WTC11 (cell line): ENCODE data around the gene MED8. TPM values are rescaled to one million over a fixed set of nuclear protein-coding genes. Genes with fewer than 3 reads are reported as not detected.

Experiments used
- ATAC-seq: fragments of 200-7000 bp; cut with Tn5 transposase; 2 replicates; pipeline ENCODE4 v1.10.0; 2021; ENCODE audit warnings: mild to moderate bottlenecking, moderate library complexity
- CTCF ChIA-PET: fragments of 300-600 bp; sonication (Branson Sonifier 250); formaldehyde crosslinking; loops from one replicate; lab custom pipeline; 2021; ENCODE audit warnings: antibody characterized with exemption; lab: Charles Lee
- POLR2A ChIA-PET: fragments of 350-600 bp; sonication (Branson Sonifier 250); formaldehyde crosslinking; loops from one replicate; lab custom pipeline; 2021; ENCODE audit warnings: antibody characterized with exemption; lab: Charles Lee
- DNase-seq: peaks from one replicate; pipeline ENCODE4 v3.0.0; 2021; ENCODE audit warnings: low spot score
- H3K27ac Mint-ChIP-seq: 2 replicates; pipeline ENCODE4 v1.8.0; 2021; ENCODE audit warnings: mixed read lengths
- H3K27me3 Mint-ChIP-seq: 2 replicates; pipeline ENCODE4 v1.8.0; 2021; ENCODE audit warnings: low read depth, mild to moderate bottlenecking, moderate library complexity, mixed read lengths
- H3K36me3 Mint-ChIP-seq: 2 replicates; pipeline ENCODE4 v1.8.0; 2021; ENCODE audit warnings: mixed read lengths
- H3K4me1 Mint-ChIP-seq: 2 replicates; pipeline ENCODE4 v1.8.0; 2022; ENCODE audit warnings: mixed read lengths
- H3K4me3 Mint-ChIP-seq: 2 replicates; pipeline ENCODE4 v1.8.0; 2021; ENCODE audit warnings: mild to moderate bottlenecking, moderate library complexity, mixed read lengths
- H3K9me3 Mint-ChIP-seq: 2 replicates; pipeline ENCODE4 v1.8.0; 2021; ENCODE audit warnings: mixed read lengths
- AR ChIP-seq: fragments of 250-450 bp; sonication (Bioruptor Pico); IDR thresholded peaks from 2 replicates; pipeline ENCODE4 v1.9.0; 2021; ENCODE audit warnings: mild to moderate bottlenecking
- CBFB ChIP-seq: sonication (generic); formaldehyde crosslinking; IDR thresholded peaks from 2 replicates; pipeline ENCODE4 v1.8.1; 2022; ENCODE audit warnings: mild to moderate bottlenecking, low read depth, missing genetic modification reagents
- CREB1 ChIP-seq: sonication (generic); formaldehyde crosslinking; IDR thresholded peaks from 2 replicates; pipeline ENCODE4 v1.8.0; 2023; ENCODE audit warnings: mild to moderate bottlenecking, missing genetic modification reagents
- CREM ChIP-seq: sonication (generic); formaldehyde crosslinking; IDR thresholded peaks from 2 replicates; pipeline ENCODE4 v1.8.1; 2022; ENCODE audit warnings: mild to moderate bottlenecking, missing genetic modification reagents, moderate library complexity
- E2F4 ChIP-seq: sonication (generic); formaldehyde crosslinking; IDR thresholded peaks from 2 replicates; pipeline ENCODE4 v1.8.1; 2022; ENCODE audit warnings: low read depth, mild to moderate bottlenecking, moderate library complexity, missing genetic modification reagents, borderline replicate concordance
- E2F5 ChIP-seq: sonication (generic); formaldehyde crosslinking; IDR thresholded peaks from 2 replicates; pipeline ENCODE4 v1.8.1; 2022; ENCODE audit warnings: mild to moderate bottlenecking, moderate library complexity, missing genetic modification reagents
- EMX1 ChIP-seq: fragments of 250-450 bp; sonication (Bioruptor Pico); IDR thresholded peaks from 2 replicates; pipeline ENCODE4 v1.8.0; 2021; ENCODE audit warnings: mild to moderate bottlenecking
- ERG ChIP-seq: fragments of 250-450 bp; sonication (Bioruptor Pico); IDR thresholded peaks from 2 replicates; pipeline ENCODE4 v1.8.0; 2021; ENCODE audit warnings: mild to moderate bottlenecking
- GABPB1 ChIP-seq: sonication (generic); formaldehyde crosslinking; IDR thresholded peaks from 2 replicates; pipeline ENCODE4 v1.8.1; 2023; ENCODE audit warnings: mild to moderate bottlenecking, missing genetic modification reagents
- HMGXB4 ChIP-seq: sonication (generic); formaldehyde crosslinking; IDR thresholded peaks from 2 replicates; pipeline ENCODE4 v1.8.1; 2023; ENCODE audit warnings: mild to moderate bottlenecking, moderate library complexity, missing genetic modification reagents
- MAX ChIP-seq: sonication (generic); formaldehyde crosslinking; IDR thresholded peaks from 2 replicates; pipeline ENCODE4 v1.8.0; 2022; ENCODE audit warnings: mild to moderate bottlenecking, missing genetic modification reagents
- NR1H2 ChIP-seq: sonication (generic); formaldehyde crosslinking; IDR thresholded peaks from 2 replicates; pipeline ENCODE4 v1.9.0; 2021; ENCODE audit warnings: mild to moderate bottlenecking, moderate library complexity, missing genetic modification reagents
- PRRX2 ChIP-seq: fragments of 250-450 bp; sonication (Bioruptor Pico); IDR thresholded peaks from 2 replicates; pipeline ENCODE4 v1.8.0; 2021; ENCODE audit warnings: mild to moderate bottlenecking
- RELA ChIP-seq: sonication (generic); formaldehyde crosslinking; IDR thresholded peaks from 2 replicates; pipeline ENCODE4 v1.8.1; 2022; ENCODE audit warnings: missing genetic modification reagents, mild to moderate bottlenecking, borderline replicate concordance
- SMAD3 ChIP-seq: sonication (generic); formaldehyde crosslinking; IDR thresholded peaks from 2 replicates; pipeline ENCODE4 v1.8.0; 2022; ENCODE audit warnings: missing genetic modification reagents, mild to moderate bottlenecking, borderline replicate concordance
- SP1 ChIP-seq: sonication (generic); formaldehyde crosslinking; conservative IDR thresholded peaks from 2 replicates; pipeline ENCODE4 v1.8.1; 2022; ENCODE audit warnings: missing genetic modification reagents
- TEAD4 ChIP-seq: sonication (generic); formaldehyde crosslinking; IDR thresholded peaks from 2 replicates; pipeline ENCODE4 v1.8.0; 2022; ENCODE audit warnings: mild to moderate bottlenecking, missing genetic modification reagents
- TP53 ChIP-seq: sonication (generic); formaldehyde crosslinking; IDR thresholded peaks from 2 replicates; pipeline ENCODE4 v1.8.1; 2023; ENCODE audit warnings: mild to moderate bottlenecking, missing genetic modification reagents
- USF2 ChIP-seq: sonication (generic); formaldehyde crosslinking; IDR thresholded peaks from 2 replicates; pipeline ENCODE4 v1.8.1; 2023; ENCODE audit warnings: mild to moderate bottlenecking, missing genetic modification reagents, moderate library complexity
- ZBTB43 ChIP-seq: sonication (generic); formaldehyde crosslinking; IDR thresholded peaks from 2 replicates; pipeline ENCODE4 v1.8.1; 2023; ENCODE audit warnings: mild to moderate bottlenecking, missing genetic modification reagents
- ZNF219 ChIP-seq: sonication (generic); formaldehyde crosslinking; IDR thresholded peaks from 2 replicates; pipeline ENCODE4 v1.8.0; 2023; ENCODE audit warnings: missing genetic modification reagents, mild to moderate bottlenecking, borderline replicate concordance
- ZNF423 ChIP-seq: fragments of 250-450 bp; sonication (Bioruptor Pico); IDR thresholded peaks from 2 replicates; pipeline ENCODE4 v2.1.2; 2022; ENCODE audit warnings: mild to moderate bottlenecking, moderate library complexity
- ZNF671 ChIP-seq: fragments of 250-450 bp; sonication (Bioruptor Pico); IDR thresholded peaks from 2 replicates; pipeline ENCODE4 v1.8.0; 2021; ENCODE audit warnings: mild to moderate bottlenecking
- total RNA-seq: library from RNA; stranded (reverse); gene quantifications from 3 replicates; pipeline ENCODE4 v1.2.3, GENCODE V29; 2021

MED8 gene
- total RNA-seq, 1 experiment from 2014 or later: 17.7 TPM

GRCh38 chr1:43395523-43395922, 5.9 kb upstream of the MED8 start:
- TF ChIP-seq SP1 (CRISPR knock-in tag): no peak
- no peak for TF ChIP-seq ZBTB43
- no peak for TF ChIP-seq ZNF219 (CRISPR knock-in tag)
- TF ChIP-seq HMGXB4 (CRISPR knock-in tag): no peak
- TF ChIP-seq NR1H2 (CRISPR knock-in tag): no peak
- no peak for TF ChIP-seq TEAD4
- no peak for TF ChIP-seq E2F4 (CRISPR knock-in tag)
- TF ChIP-seq USF2 (CRISPR knock-in tag): no peak
- TF ChIP-seq RELA (CRISPR knock-in tag): no peak
- TF ChIP-seq CREB1: no peak
- TF ChIP-seq, all 79 proteins: peak for 0
- Mint-ChIP-seq H3K4me3 (no peak overlapping the region), H3K9me3 (no peaks in the 10 kb centered on the region), H3K36me3 (no peaks in the 10 kb centered on the region), H3K4me1 (peaks cover 1% of the 10 kb centered on the region), H3K27ac (no peak overlapping the region), H3K27me3 (no peaks in the 10 kb centered on the region)
- CTCF ChIA-PET: no interaction called here
- POLR2A ChIA-PET: no interaction called here
- no peak for ATAC-seq
- DNase-seq: no peak

- Mint-ChIP-seq H3K36me3 (no peaks in the 10 kb centered on the region), H3K4me1 (peaks cover 19% of the 10 kb centered on the region), H3K4me3 (no peak overlapping the region), H3K9me3 (no peaks in the 10 kb centered on the region), H3K27ac (peak overlapping the region; percentile 41; the same call in 1 of the 2 replicates), H3K27me3 (no peaks in the 10 kb centered on the region; the same call in 1 of the 2 replicates)
- DNase-seq (no peak), ATAC-seq (no peak)
- ChIA-PET CTCF (no interaction called here), POLR2A (no interaction called here)
- no peak for TF ChIP-seq RELA (CRISPR knock-in tag)
- TF ChIP-seq EMX1: no peak
- TF ChIP-seq GABPB1 (CRISPR knock-in tag): no peak
- TF ChIP-seq HMGXB4 (CRISPR knock-in tag): no peak
- no peak for TF ChIP-seq ERG (CRISPR knock-in tag)
- no peak for TF ChIP-seq ZNF423 (CRISPR knock-in tag)
- no peak for TF ChIP-seq MAX (CRISPR knock-in tag)
- no peak for TF ChIP-seq SMAD3 (CRISPR knock-in tag)
- no peak for TF ChIP-seq PRRX2 (CRISPR knock-in tag)
- TF ChIP-seq AR: no peak
- TF ChIP-seq ZNF671 (CRISPR knock-in tag): no peak
- no peak for TF ChIP-seq E2F5
- TF ChIP-seq CREM (CRISPR knock-in tag): no peak
- TF ChIP-seq CBFB (CRISPR knock-in tag): no peak
- TF ChIP-seq TP53 (CRISPR knock-in tag): no peak
These were observed 3.1 kb upstream of the MED8 start for GRCh38 chr1:43392702-43393101.
